SJCRH30 (cell line): ENCODE measurements around the gene ZNF770. TPM values are rescaled to one million over a fixed set of nuclear protein-coding genes. Genes with fewer than 3 reads are reported as not detected.
"Not testable (repeated sequence)": the region's sequence is repeated elsewhere in the genome, so short reads cannot be mapped to it uniquely, and the experiment has no call there.

Experiments
- DNase-seq, 2 experiments: peaks; one replicate each; pipeline ENCODE4 v3.0.0-alpha.2; 2015 to 2020
- H3K27ac ChIP-seq: fragments of 250-450 bp; sonication (Bioruptor Pico); 2 replicates; pipeline ENCODE4 v1.5.1; 2020; ENCODE audit warnings: mild to moderate bottlenecking, moderate library complexity
- H3K27me3 ChIP-seq: fragments of 250-450 bp; sonication (Bioruptor Pico); 2 replicates; pipeline ENCODE4 v1.5.1; 2020; ENCODE audit warnings: mild to moderate bottlenecking, moderate library complexity
- H3K36me3 ChIP-seq: fragments of 250-450 bp; sonication (Bioruptor Pico); 2 replicates; pipeline ENCODE4 v1.5.1; 2020; ENCODE audit warnings: mild to moderate bottlenecking, moderate library complexity
- H3K4me1 ChIP-seq: fragments of 250-450 bp; sonication (Bioruptor Pico); 2 replicates; pipeline ENCODE4 v1.5.1; 2020; ENCODE audit warnings: mild to moderate bottlenecking, moderate library complexity
- H3K4me3 ChIP-seq: fragments of 250-450 bp; sonication (Bioruptor Pico); 2 replicates; pipeline ENCODE4 v1.5.1; 2020; ENCODE audit warnings: mild to moderate bottlenecking, moderate library complexity
- H3K9me3 ChIP-seq: fragments of 250-450 bp; sonication (Bioruptor Pico); replicated peaks from 2 replicates; pipeline ENCODE4 v1.5.1; 2020; ENCODE audit warnings: mild to moderate bottlenecking, moderate library complexity
- total RNA-seq: library from RNA; depleted of rRNA; stranded (reverse); fragments of >200 nt; shearing (Covaris generic); gene quantifications from 2 replicates; pipeline ENCODE4 v1.2.3, GENCODE V29; 2014

The ZNF770 gene
- total RNA-seq, 1 experiment from 2014 or later = 57.4 TPM

DNA sequence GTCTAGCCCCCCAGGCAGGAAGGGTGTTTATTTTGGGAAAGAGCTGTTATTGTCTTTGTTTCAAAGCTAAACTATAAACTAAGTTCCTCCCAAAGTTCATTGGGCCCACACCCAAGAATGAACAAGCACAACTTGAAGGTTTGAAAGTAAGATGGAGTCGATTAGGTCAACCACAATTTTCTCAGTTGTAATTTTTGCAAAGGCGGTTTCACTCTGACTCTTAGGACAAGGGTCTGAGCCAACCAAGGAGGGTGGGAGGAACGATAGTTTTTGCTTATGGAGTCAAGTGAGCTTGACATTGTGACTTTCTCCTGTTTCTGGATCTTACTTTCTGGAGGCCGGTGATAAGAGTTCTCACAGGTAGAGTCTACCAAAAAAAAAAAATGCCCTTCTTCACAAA is 5.8 kb upstream of the ZNF770 start:
- DNase-seq = no peak
- no peak overlapping the region for H3K27ac ChIP-seq
- H3K36me3 ChIP-seq = no peaks in the 10 kb centered on the region
- H3K27me3 ChIP-seq = no peaks in the 10 kb centered on the region
- H3K4me1 ChIP-seq = no peaks in the 10 kb centered on the region
- no peak overlapping the region for H3K4me3 ChIP-seq
- H3K9me3 ChIP-seq = no peaks in the 10 kb centered on the region

DNA sequence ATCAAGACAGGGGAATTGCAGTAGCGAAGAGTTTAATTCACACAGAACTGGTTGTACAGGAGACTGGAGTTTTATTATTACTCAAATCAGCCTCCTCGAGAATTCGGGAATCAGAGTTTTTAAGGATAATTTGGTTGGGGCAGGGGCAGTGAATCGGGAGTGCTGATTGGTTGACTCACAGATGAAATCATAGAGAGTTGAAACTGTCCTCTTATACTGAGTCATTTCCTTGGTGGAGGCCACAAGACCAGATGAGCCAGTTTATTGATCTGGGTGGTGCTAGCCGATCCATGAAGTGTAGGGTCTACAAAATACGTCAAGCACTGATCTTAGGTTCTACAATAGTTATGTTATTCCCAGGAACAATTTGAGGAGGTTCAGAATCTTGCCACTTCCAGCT is 5.3 kb upstream of the ZNF770 start:
- Histone ChIP-seq H3K4me3 (no peak overlapping the region), H3K4me1 (no peaks in the 10 kb centered on the region), H3K27ac (no peak overlapping the region), H3K9me3 (no peaks in the 10 kb centered on the region), H3K36me3 (no peaks in the 10 kb centered on the region), H3K27me3 (no peaks in the 10 kb centered on the region)
- no peak for DNase-seq

DNA sequence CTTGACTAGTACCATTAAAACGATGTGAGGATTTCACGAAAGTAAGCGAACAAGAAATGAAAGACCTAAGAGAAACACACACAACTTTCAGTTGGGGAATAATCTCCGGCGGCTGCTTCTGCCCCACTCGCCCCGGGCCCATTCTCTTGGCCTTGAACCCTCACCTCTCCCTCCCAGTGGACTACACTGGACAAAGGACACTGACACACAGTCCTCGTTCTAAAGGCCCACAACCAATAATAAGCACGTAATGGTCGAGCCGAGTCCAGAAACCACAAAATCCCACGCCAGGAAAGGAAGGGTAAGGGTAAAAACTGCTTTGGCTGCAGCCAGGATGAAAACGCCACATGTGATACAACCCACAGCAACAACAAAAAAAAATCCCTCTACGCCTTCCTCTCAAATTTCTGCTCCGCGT is 469 bp downstream of the ZNF770 start:
- no peak for DNase-seq
- Histone ChIP-seq H3K36me3 (peaks cover 20% of the 10 kb centered on the region), H3K9me3 (no peaks in the 10 kb centered on the region), H3K4me1 (no peaks in the 10 kb centered on the region; the same call in 1 of the 2 replicates), H3K27me3 (no peaks in the 10 kb centered on the region), H3K27ac (peak overlapping the region; percentile 85), H3K4me3 (peak overlapping the region; percentile 92)

DNA sequence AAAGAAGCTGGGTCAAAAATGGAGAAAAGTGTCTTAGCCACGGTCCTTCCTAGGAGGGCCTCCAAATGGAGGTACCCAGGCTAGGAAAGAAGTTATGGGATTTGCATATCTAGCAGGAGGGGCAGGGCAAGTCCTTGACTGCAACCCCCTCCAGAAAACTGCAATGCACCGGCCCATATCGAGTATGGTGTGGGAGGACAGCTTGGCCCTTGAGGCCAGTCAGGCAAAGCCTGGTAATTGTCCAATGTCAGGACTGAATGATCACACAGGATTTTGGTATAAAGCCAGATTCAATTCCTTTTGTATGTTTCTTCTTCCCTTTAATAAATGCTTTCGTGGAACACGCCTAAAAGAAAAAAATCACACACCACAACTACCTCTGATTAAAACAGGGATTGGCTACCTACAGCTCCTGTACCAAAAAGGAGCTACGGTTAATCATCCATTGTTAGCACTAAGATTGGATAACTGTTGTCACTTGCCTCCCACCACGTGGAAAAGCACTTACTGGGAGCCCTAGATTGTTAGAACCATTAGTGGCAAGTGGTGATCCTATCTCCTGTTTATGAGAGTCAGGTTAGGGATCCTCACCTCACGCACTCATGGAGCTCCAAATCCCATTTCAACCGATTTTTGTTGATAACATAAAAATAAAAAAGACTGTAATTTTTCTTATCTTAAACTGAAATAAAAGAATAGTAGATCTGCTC is 1.2 kb downstream of the ZNF770 start:
- Histone ChIP-seq H3K27ac (peak overlapping the region; percentile 85), H3K36me3 (peaks cover 23% of the 10 kb centered on the region), H3K9me3 (no peaks in the 10 kb centered on the region), H3K27me3 (no peaks in the 10 kb centered on the region), H3K4me3 (peak overlapping the region; percentile 92), H3K4me1 (no peaks in the 10 kb centered on the region; the same call in 1 of the 2 replicates)
- DNase-seq = peak in 1 of 2 experiments; percentile 9

DNA sequence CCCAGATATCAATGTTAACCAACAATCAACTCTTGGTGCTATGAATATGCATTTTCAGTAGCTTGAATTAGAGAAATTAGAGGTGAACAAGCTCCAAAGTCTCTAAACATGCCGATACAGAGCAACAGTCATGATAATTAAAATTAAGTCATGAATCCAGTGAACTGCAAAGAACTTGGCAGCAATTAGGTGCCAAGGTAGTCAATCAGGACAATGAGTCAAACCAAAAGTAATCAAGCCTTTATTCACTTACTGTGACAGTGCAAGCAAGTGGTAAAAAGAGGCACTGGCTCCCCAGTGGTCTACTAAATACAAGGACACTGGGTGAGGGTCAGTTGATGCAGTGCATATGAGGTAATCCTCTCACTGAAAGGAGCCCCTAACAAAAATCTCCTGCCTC is 1.8 kb downstream of the ZNF770 start:
- Histone ChIP-seq H3K27ac (no peak overlapping the region), H3K9me3 (no peaks in the 10 kb centered on the region), H3K4me1 (no peaks in the 10 kb centered on the region; the same call in 1 of the 2 replicates), H3K4me3 (peak overlapping the region; percentile 92), H3K36me3 (peaks cover 27% of the 10 kb centered on the region), H3K27me3 (no peaks in the 10 kb centered on the region)
- DNase-seq = no peak

DNA sequence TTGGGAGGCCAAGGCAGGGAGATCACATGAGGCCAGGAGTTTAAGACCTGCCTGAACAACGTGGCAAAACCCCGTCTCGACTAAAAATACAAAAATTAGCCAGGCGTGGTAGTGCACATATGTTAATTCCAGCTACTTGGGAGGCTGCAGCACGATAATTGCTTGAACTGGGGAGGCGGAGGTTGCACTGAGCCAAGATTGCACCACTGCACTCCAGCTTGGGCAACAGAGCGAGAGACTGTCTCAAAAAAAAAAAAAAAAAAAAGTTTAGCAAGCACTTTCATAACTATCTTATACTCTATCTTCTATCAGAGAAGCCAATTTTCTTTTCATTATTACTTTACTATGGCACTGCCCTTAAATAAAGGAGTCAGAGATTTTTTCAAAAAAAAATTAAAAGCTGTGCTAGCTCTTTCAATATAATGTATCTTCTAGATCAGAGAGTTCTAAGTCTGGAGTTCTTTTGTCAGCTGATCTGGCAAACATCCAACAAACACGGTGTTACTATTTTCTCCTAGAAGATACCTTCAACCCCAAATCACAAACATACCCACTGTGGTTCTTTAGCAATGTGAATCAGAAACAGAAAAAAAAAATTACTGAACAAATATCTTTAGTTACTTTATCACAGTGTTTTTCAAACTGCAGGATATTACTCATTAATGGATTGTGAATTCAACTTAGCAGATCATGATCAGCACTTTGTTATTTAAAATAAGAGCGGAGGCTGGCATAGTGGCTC is 3.0 kb downstream of the ZNF770 start:
- H3K4me3 ChIP-seq = no peak overlapping the region
- H3K27ac ChIP-seq = no peak overlapping the region
- no peaks in the 10 kb centered on the region; the same call in 1 of the 2 replicates for H3K4me1 ChIP-seq
- no peak for DNase-seq
- no peaks in the 10 kb centered on the region for H3K27me3 ChIP-seq
- peaks cover 27% of the 10 kb centered on the region for H3K36me3 ChIP-seq
- H3K9me3 ChIP-seq = no peaks in the 10 kb centered on the region

DNA sequence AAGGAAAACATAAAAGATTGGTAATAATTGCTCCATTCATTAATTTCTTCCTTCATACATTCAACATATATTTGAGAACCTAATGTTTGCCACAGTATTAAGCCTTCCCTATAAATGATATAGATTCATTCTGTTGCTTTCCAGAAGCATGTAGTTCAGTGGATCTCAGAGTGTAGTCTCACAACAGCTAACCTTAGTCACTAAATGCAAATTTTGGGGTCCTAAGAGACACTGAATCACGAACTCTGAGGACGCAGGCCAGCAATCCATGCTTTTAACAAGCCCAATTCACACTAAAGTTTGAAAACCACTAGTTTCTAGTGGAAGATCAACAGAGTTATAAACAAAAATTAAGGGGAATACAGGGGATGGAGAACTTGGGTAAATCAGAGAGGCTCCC is 11.3 kb downstream of the ZNF770 start:
- no peaks in the 10 kb centered on the region for H3K27me3 ChIP-seq

DNA sequence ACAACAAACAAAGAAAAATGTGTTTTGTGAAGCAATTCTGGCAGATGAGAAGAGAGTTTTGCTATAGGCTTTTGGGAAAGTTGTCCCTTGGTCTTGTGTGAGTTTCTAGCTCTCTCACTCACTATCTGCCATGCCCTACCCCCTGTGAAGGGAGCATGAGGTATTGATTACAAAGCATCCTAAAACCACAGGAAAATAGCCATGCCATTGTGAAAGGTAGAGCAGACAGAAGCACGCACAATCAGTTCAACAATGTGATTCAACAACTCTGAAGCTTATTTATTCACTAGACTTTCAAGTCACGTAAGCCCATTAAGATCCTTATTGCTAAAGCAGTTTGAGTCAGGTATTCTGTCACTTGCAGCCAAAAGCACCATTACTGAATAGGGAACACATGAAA is 12.0 kb downstream of the ZNF770 start:
- no peak for DNase-seq
- no peak overlapping the region for H3K4me3 ChIP-seq
- H3K27ac ChIP-seq = no peak overlapping the region
- no peaks in the 10 kb centered on the region for H3K4me1 ChIP-seq
- no peaks in the 10 kb centered on the region for H3K27me3 ChIP-seq
- H3K36me3 ChIP-seq = peaks cover 8% of the 10 kb centered on the region
- H3K9me3 ChIP-seq = no peaks in the 10 kb centered on the region

More for the DNA sequence above, 11.3 kb downstream of the ZNF770 start:
- Histone ChIP-seq H3K4me3 (no peak overlapping the region), H3K27ac (no peak overlapping the region), H3K9me3 (no peaks in the 10 kb centered on the region), H3K4me1 (no peaks in the 10 kb centered on the region), H3K36me3 (peaks cover 10% of the 10 kb centered on the region)
- DNase-seq = no peak

DNA sequence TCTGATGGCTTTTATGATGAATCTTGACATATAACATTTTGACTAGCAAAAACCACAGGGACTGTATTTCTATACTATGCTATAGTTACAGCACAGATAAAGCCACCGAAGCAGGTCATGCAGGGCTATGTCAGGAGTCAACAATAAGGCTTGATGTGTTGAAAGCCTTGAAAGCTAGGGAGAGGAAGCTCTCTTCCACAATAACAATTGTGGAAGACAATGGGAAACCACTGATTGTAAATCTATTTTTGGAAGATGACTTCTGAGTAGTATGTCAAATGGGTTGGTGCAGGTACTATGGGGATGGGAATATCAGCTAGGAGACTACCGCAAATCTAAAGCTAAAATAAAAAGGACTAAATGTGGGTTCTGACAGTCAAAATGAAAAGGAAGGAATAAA is 14.6 kb downstream of the ZNF770 start:
- Histone ChIP-seq H3K27ac (no peak overlapping the region), H3K36me3 (peaks cover 3% of the 10 kb centered on the region; the same call in 1 of the 2 replicates), H3K9me3 (no peaks in the 10 kb centered on the region), H3K4me1 (no peaks in the 10 kb centered on the region), H3K27me3 (no peaks in the 10 kb centered on the region), H3K4me3 (no peak overlapping the region)
- no peak for DNase-seq

DNA sequence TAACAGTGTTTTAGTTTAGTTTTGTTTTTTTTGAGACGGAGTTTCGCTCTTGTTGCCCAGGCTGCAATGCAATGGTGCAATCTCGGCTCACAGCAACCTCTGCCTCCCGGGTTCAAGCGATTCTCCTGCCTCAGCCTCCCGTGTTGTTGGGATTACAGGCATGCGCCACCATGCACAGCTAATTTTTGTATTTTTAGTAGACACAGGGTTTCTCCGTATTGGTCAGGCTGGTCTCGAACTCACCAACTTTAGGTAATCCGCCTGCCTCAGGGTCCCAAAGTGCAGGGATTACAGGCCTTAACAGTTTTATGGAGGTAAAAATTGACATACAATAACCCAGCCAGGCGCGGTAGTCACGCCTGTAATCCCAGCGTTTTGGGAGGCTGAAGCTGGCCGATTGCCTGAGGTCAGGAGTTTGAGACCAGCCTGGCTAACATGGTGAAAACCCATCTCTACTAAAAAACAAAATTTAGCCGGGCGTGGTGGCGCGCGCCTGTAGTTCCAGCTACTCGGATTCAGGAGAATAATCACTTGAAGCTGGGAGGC is 17.9 kb downstream of the ZNF770 start:
- not testable (repeated sequence) for H3K27ac ChIP-seq, H3K27me3 ChIP-seq, H3K9me3 ChIP-seq, H3K4me1 ChIP-seq
- Histone ChIP-seq H3K4me3 (peak overlapping the region; percentile 73), H3K36me3 (peaks cover 14% of the 10 kb centered on the region)
- peak in 1 of 2 experiments; percentile 10 for DNase-seq

DNA sequence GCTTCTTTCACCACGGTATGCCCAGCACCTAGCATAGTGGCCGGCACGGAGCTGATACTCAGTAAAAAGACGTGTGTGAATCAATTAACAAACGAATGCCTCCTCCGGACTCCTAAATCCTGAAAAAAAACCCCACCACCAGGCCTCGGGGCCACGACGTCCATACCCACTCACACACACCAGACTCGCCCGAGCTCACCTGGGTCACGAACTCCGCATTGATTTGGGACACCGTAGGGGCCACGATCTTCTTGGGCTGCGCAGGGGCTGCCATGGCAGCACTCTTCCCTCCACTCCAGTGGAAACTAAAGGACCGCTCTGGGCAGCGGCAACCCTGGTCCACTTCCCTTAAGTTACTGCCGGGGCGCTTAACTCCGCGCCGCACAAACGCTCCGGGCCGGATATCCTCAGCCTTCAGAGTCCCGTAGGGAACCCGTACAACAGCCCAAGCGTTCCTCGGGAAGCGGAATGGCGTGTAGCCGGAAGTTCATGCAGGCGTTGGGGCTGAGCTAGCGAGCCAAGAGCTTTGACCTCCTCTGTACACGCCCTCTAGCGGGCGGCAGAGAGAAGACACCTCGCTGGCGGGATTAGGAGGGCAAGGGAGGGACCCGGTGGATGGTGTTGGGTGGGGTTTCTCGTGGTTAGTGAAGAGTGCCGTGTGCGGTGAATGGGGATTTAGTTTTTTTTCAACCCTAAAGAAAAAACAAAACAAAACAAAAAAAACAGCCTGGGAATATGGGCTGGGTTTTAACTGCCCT is 18.6 kb downstream of the ZNF770 start, which contains the start of gene AQR:
AQR (minus strand) TSS at position 403 of the 758 bp plus-strand sequence; CDS start at position 274, 129 bp downstream.
- peaks cover 14% of the 10 kb centered on the region for H3K36me3 ChIP-seq
- peak within 1 kb of the TSS; percentile 55 for H3K27ac ChIP-seq
- DNase-seq = peak; percentile 97 to 98
- peak within 1 kb of the TSS; percentile 73 for H3K4me3 ChIP-seq
- no peaks in the 10 kb centered on the region for H3K9me3 ChIP-seq
- H3K27me3 ChIP-seq = no peaks in the 10 kb centered on the region
- H3K4me1 ChIP-seq = no peaks in the 10 kb centered on the region

DNA sequence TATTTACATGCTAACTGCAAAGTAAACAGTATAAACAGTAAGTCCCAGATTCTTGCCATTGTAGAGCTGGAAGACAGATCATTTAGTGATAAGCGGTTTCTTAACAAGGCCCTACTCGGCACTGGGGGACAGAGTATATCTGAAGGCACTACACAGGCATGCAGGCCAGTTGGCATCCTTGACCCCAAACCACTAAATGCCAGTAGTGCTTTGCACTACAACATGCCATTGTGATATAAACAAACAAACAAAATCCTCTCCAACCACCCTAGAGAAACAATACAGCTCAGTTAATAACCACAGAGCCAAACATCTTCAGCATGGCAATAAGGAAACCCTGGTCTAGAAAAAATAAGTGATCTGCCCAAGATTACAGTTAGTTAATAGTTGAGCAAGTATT is 23.8 kb downstream of the ZNF770 start:
- 0 out of 2 replicates have a peak, but pooled peaks cover 4% of the 10 kb centered on the region for H3K4me1 ChIP-seq
- no peak overlapping the region for H3K27ac ChIP-seq
- H3K4me3 ChIP-seq = no peak overlapping the region
- no peaks in the 10 kb centered on the region for H3K9me3 ChIP-seq
- DNase-seq = no peak
- no peaks in the 10 kb centered on the region for H3K27me3 ChIP-seq
- H3K36me3 ChIP-seq = peaks cover 39% of the 10 kb centered on the region

DNA sequence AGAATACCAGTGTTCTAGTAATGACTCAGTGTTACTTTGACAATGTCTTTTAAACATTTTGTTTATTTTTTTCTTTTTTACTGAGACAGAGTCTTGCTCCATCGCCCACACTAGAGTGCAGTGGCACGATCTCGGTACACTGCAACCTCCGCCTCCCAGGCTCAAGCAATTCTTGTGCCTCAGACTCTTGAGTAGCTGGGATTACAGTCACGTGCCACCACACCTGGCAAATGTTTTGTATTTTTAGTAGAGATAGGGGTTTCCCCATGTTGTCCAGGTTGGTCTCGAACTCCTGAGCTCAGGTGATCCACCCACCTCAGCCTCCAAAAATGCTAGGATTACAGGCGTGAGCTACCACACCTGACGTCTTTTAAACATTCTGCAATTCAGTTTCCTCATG is 34.2 kb downstream of the ZNF770 start:
- H3K9me3 ChIP-seq = no peaks in the 10 kb centered on the region
- H3K36me3 ChIP-seq = peaks cover 43% of the 10 kb centered on the region
- no peak overlapping the region for H3K4me3 ChIP-seq
- H3K27me3 ChIP-seq = no peaks in the 10 kb centered on the region
- no peak for DNase-seq
- H3K4me1 ChIP-seq = no peaks in the 10 kb centered on the region
- no peak overlapping the region for H3K27ac ChIP-seq

DNA sequence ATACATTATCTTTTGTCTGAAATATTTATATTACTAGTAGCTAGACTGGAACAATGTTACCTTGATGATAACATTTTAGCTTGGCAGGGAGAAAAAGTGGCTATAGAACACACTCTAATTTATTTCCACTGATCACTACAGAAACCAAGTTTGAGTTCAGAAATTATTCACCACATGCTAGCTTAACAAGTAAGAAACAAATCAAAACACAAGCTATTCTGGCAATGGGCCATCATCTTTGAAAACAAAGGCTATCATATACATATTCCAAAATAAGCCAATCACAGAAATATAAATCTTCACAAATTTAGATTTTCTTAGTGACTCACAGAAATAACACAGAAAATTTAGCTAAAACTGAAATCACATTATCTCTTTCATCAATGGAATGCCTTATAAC is 35.6 kb downstream of the ZNF770 start:
- Histone ChIP-seq H3K9me3 (no peaks in the 10 kb centered on the region), H3K36me3 (peaks cover 57% of the 10 kb centered on the region), H3K27me3 (no peaks in the 10 kb centered on the region), H3K4me3 (no peak overlapping the region), H3K4me1 (no peaks in the 10 kb centered on the region), H3K27ac (no peak overlapping the region)
- no peak for DNase-seq
